ENCODE results near the gene CAVIN3.
"Not testable (repeated sequence)": the region's sequence is repeated elsewhere in the genome, so short reads cannot be mapped to it uniquely, and the experiment has no call there.

DNA sequence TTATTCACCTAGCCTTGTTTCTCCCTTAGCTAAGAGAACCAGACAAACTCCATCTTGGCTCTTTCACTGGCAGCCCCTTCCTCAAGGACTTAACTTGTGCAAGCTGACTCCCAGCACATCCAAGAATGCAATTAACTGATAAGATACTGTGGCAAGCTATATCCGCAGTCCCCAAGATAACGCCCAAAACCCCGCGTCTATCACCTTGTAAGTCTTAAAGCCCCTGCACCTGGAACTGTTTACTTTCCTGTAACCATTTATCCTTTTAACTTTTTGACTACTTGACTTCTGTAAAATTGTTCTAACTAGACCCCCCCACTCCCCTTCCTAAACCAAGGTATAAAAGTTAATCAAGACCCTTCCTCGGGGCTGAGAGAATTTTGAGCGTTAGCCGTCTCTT lies 39.5 kb downstream of the CAVIN3 start:
- TF ChIP-seq, protein P1, sequence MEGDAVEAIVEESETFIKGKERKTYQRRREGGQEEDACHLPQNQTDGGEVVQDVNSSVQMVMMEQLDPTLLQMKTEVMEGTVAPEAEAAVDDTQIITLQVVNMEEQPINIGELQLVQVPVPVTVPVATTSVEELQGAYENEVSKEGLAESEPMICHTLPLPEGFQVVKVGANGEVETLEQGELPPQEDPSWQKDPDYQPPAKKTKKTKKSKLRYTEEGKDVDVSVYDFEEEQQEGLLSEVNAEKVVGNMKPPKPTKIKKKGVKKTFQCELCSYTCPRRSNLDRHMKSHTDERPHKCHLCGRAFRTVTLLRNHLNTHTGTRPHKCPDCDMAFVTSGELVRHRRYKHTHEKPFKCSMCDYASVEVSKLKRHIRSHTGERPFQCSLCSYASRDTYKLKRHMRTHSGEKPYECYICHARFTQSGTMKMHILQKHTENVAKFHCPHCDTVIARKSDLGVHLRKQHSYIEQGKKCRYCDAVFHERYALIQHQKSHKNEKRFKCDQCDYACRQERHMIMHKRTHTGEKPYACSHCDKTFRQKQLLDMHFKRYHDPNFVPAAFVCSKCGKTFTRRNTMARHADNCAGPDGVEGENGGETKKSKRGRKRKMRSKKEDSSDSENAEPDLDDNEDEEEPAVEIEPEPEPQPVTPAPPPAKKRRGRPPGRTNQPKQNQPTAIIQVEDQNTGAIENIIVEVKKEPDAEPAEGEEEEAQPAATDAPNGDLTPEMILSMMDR (IDR thresholded peaks at IDR 0.05): not testable (repeated sequence)
- not testable (repeated sequence) for TF ChIP-seq EZH2 (IDR thresholded peaks at IDR 0.05; ENCODE audit: borderline replicate concordance, insufficient read depth, low read depth, low read length, poor library complexity, severe bottlenecking)
